KMS-11 (cell line): ENCODE results near the gene OMA1.

Experiments
- H2AFZ ChIP-seq: fragments of 200-600 bp; sonication (generic); 2 replicates; pipeline ENCODE4 v1.6.1; 2016; ENCODE audit warnings: antibody characterized with exemption, mixed run types, low read depth
- H3K27ac ChIP-seq: fragments of 200-600 bp; sonication (generic); 2 replicates; pipeline ENCODE4 v1.6.1; 2016; ENCODE audit warnings: mild to moderate bottlenecking, mixed run types
- H3K27me3 ChIP-seq: fragments of 200-600 bp; sonication (generic); 2 replicates; pipeline ENCODE4 v1.6.1; 2017; ENCODE audit warnings: mild to moderate bottlenecking, low read depth, mixed run types, moderate library complexity; ENCODE audit not compliant: insufficient read depth
- H3K36me3 ChIP-seq: fragments of 200-600 bp; sonication (generic); 2 replicates; pipeline ENCODE4 v1.6.1; 2017; ENCODE audit warnings: mild to moderate bottlenecking, mixed run types; ENCODE audit not compliant: insufficient read depth
- H3K4me1 ChIP-seq: fragments of 200-600 bp; sonication (generic); 2 replicates; pipeline ENCODE4 v1.6.1; 2016; ENCODE audit warnings: mild to moderate bottlenecking, low read depth, mixed run types; ENCODE audit not compliant: poor library complexity, severe bottlenecking
- H3K4me2 ChIP-seq: fragments of 200-600 bp; sonication (generic); 2 replicates; pipeline ENCODE4 v1.7.0; 2016; ENCODE audit warnings: mild to moderate bottlenecking, mixed run types
- H3K4me3 ChIP-seq: fragments of 200-600 bp; sonication (generic); IDR thresholded peaks from 2 replicates; pipeline ENCODE4 v1.6.1; 2017; ENCODE audit warnings: low read depth, low read length, mixed read lengths; ENCODE audit not compliant: insufficient read depth
- H3K79me2 ChIP-seq: fragments of 200-600 bp; sonication (generic); 2 replicates; pipeline ENCODE4 v1.6.1; 2016; ENCODE audit warnings: low read depth, mixed run types; ENCODE audit not compliant: insufficient read depth
- H3K9ac ChIP-seq: fragments of 200-600 bp; sonication (generic); 2 replicates; pipeline ENCODE4 v1.6.1; 2016; ENCODE audit warnings: mild to moderate bottlenecking, mixed run types
- H4K20me1 ChIP-seq: fragments of 200-600 bp; sonication (generic); 2 replicates; pipeline ENCODE4 v1.6.1; 2016; ENCODE audit warnings: mild to moderate bottlenecking, mixed run types; ENCODE audit not compliant: insufficient read depth
- TF ChIP-seq, protein P1 (sequence below): fragments of 200-600 bp; sonication (generic); conservative IDR thresholded peaks from 2 replicates; pipeline ENCODE4 v1.6.1; 2017; ENCODE audit warnings: low read depth, mild to moderate bottlenecking, antibody characterized with exemption, low read length, moderate library complexity, mixed read lengths

Gene OMA1

DNA sequence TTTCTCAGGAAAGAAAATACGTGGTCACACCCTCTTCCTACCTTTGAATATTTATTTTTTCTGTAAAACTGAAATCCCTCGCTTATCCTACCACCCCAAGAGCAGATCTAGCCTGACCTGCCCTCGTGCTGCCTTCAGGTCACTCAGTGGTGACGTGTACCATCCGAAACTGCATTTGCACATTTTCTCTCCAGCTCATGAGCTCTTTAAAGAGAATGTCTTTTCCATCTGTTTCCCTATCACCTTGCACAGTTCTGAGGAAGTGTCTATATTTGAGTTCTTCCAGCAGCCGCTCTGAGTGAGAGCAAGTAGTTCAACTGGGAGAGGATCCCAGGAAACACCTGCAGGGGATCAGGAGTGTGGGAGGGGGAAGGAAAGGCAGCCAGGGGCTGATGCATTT lies 91.7 kb downstream of the OMA1 start:
- Histone ChIP-seq H3K79me2 (no peaks in the 10 kb centered on the region), H3K4me1 (no peaks in the 10 kb centered on the region), H3K36me3 (no peaks in the 10 kb centered on the region), H2AFZ (no peak overlapping the region), H3K4me3 (no peak overlapping the region), H3K27me3 (no peaks in the 10 kb centered on the region), H3K27ac (no peak overlapping the region), H3K4me2 (no peak overlapping the region), H4K20me1 (no peaks in the 10 kb centered on the region), H3K9ac (no peak overlapping the region)
- TF ChIP-seq, protein P1, sequence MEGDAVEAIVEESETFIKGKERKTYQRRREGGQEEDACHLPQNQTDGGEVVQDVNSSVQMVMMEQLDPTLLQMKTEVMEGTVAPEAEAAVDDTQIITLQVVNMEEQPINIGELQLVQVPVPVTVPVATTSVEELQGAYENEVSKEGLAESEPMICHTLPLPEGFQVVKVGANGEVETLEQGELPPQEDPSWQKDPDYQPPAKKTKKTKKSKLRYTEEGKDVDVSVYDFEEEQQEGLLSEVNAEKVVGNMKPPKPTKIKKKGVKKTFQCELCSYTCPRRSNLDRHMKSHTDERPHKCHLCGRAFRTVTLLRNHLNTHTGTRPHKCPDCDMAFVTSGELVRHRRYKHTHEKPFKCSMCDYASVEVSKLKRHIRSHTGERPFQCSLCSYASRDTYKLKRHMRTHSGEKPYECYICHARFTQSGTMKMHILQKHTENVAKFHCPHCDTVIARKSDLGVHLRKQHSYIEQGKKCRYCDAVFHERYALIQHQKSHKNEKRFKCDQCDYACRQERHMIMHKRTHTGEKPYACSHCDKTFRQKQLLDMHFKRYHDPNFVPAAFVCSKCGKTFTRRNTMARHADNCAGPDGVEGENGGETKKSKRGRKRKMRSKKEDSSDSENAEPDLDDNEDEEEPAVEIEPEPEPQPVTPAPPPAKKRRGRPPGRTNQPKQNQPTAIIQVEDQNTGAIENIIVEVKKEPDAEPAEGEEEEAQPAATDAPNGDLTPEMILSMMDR, result no peak

DNA sequence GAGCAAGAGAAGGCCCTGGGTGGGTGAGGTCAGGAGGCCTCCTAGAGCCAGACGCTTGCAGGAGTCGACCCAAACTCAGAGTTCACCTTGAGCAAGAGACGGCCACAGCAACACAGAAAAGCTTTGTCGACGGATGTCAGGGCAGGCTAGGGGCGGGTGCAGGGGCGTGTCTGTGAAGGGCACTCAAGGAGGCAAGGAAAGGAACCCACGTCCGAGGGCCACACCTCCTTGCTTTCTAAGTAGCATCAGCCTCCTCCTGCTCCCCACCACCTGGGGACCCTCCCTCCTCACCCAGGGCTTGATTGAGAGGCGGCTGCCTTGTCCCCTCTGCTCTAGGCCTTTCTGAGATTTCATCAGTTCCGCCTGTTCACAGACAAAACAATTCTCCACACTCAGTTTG lies 92.1 kb downstream of the OMA1 start:
- TF ChIP-seq, protein P1, result no peak
- H3K36me3 ChIP-seq, result no peaks in the 10 kb centered on the region
- no peak overlapping the region for H3K27ac ChIP-seq
- H3K79me2 ChIP-seq, result no peaks in the 10 kb centered on the region
- no peaks in the 10 kb centered on the region for H4K20me1 ChIP-seq
- H3K4me1 ChIP-seq, result no peaks in the 10 kb centered on the region
- no peak overlapping the region for H2AFZ ChIP-seq
- no peak overlapping the region for H3K4me3 ChIP-seq
- H3K9ac ChIP-seq, result no peak overlapping the region
- H3K4me2 ChIP-seq, result no peak overlapping the region
- H3K27me3 ChIP-seq, result no peaks in the 10 kb centered on the region

DNA sequence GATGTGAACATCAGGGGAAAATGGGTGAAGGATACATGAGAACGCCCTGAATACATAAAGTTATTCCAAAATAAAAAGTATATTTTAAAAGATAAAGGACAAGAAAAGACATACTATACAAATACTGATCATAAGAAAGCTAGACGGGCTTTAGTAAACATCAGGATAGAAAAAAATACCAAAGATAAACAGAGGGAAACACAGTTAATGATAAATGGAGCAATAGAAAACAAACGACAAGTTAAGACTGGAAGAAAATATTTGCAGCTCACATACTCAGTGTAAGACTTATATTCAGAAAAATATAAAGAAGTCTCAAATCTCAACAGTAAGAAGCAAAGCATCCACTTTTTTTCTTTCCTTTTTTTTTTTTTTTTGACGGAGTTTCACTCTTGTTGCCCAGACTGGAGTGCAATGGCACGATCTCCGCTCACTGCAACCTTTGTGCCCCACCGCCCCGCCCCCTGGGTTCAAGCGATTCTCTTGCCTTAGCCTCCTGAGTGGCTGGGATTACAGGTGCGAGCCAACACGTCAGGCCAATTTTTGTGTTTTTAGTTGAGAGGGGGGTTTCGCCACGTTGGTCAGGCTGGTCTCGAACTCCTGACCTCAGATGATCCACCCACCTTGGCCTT lies 94.8 kb downstream of the OMA1 start:
- no peak overlapping the region for H3K4me2 ChIP-seq
- no peaks in the 10 kb centered on the region for H3K79me2 ChIP-seq

DNA sequence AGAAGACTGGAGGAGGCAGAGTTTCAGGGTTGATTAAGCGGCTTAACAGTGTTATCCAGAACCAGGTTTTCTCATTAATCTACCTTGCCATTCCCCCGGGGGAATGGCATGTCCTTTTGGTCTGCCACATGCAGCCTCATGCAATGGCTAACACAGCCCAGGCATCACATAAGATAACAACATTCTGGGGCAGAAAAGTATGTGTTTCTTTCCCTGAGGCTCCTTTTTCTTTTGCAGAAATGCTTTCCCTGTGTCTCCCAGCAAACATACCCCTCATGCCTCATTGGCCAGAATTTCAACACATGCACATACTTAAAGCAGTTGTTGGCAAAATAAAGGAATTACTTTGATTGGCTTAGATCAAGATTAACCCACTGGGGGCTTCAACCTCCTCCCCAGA lies 98.6 kb downstream of the OMA1 start:
- Histone ChIP-seq H3K27me3 (no peaks in the 10 kb centered on the region), H3K27ac (no peak overlapping the region), H4K20me1 (no peaks in the 10 kb centered on the region), H3K4me1 (no peaks in the 10 kb centered on the region), H2AFZ (no peak overlapping the region), H3K9ac (no peak overlapping the region), H3K4me3 (no peak overlapping the region), H3K4me2 (no peak overlapping the region), H3K36me3 (no peaks in the 10 kb centered on the region), H3K79me2 (no peaks in the 10 kb centered on the region)
- TF ChIP-seq, protein P1, result no peak

More for the DNA sequence above, 94.8 kb downstream of the OMA1 start:
- Histone ChIP-seq H2AFZ (no peak overlapping the region), H3K9ac (no peak overlapping the region), H3K36me3 (no peaks in the 10 kb centered on the region), H4K20me1 (no peaks in the 10 kb centered on the region), H3K27ac (no peak overlapping the region), H3K27me3 (no peaks in the 10 kb centered on the region), H3K4me1 (no peaks in the 10 kb centered on the region), H3K4me3 (no peak overlapping the region)
- TF ChIP-seq, protein P1, result no peak
